GM20000 (cell line): ENCODE data around the gene DGAT2L6.
A peak's percentile ranks its signal among the peaks of the same experiment; 100 is the strongest.
"Not testable (repeated sequence)": the region's sequence is repeated elsewhere in the genome, so short reads cannot be mapped to it uniquely, and the experiment has no call there.

ENCODE experiments used
- DNase-seq: peaks from one replicate; pipeline ENCODE4 v3.0.0; 2012; ENCODE audit warnings: low spot score
- CTCF ChIP-seq: IDR thresholded peaks from 2 replicates; pipeline ENCODE4 v1.5.1; 2012; ENCODE audit warnings: mild to moderate bottlenecking, control low read depth; ENCODE audit errors: extremely low read depth, missing control alignments

The DGAT2L6 gene

GRCh38 chrX:70196961-70197720 lies 19.9 kb downstream of the DGAT2L6 start:
- peak; percentile 38 for TF ChIP-seq CTCF
- DNase-seq, result peak; percentile 45

GRCh38 chrX:70201732-70202131 lies 24.4 kb downstream of the DGAT2L6 start:
- DNase-seq, result no peak
- TF ChIP-seq CTCF, result no peak

- no peak for DNase-seq
- TF ChIP-seq CTCF, result no peak
Measured at GRCh38 chrX:70208479-70208878, 31.2 kb downstream of the DGAT2L6 start.

- not testable (repeated sequence) for DNase-seq
Measured at GRCh38 chrX:70209570-70209969, 32.3 kb downstream of the DGAT2L6 start.

- no peak for TF ChIP-seq CTCF
- no peak for DNase-seq
Measured at GRCh38 chrX:70219938-70220764, 42.9 kb downstream of the DGAT2L6 start.

GRCh38 chrX:70226048-70226447 lies 48.8 kb downstream of the DGAT2L6 start:
- DNase-seq, result no peak
- TF ChIP-seq CTCF, result no peak

GRCh38 chrX:70226687-70227086 lies 49.4 kb downstream of the DGAT2L6 start:
- no peak for DNase-seq
- TF ChIP-seq CTCF, result no peak
